Immature natural killer cell (primary cell): Measurements from ENCODE around the gene WNT10A. TPM values are rescaled to one million over a fixed set of nuclear protein-coding genes. Genes with fewer than 3 reads are reported as not detected.
"Not testable (repeated sequence)": the region's sequence is repeated elsewhere in the genome, so short reads cannot be mapped to it uniquely, and the experiment has no call there.

Source experiments
- DNase-seq, 3 donors: peaks; one replicate each; pipeline ENCODE4 v3.0.0; 2022; ENCODE audit warnings: mixed read lengths in 1 of 3
- H3K27ac Mint-ChIP-seq, 6 donors: one replicate each; pipeline ENCODE4 v1.8.0; 2020; ENCODE audit warnings: mixed read lengths in 6 of 6, mild to moderate bottlenecking in 5 of 6, inconsistent platforms in 4 of 6, moderate library complexity in 3 of 6
- H3K27me3 Mint-ChIP-seq, 3 donors: one replicate each; pipeline ENCODE4 v1.8.0; 2020 to 2021; ENCODE audit warnings: low read depth in 3 of 3, mild to moderate bottlenecking in 3 of 3, mixed read lengths in 3 of 3, moderate library complexity in 3 of 3, inconsistent platforms in 1 of 3
- H3K36me3 Mint-ChIP-seq, 3 donors: one replicate each; pipeline ENCODE4 v1.8.0; 2020; ENCODE audit warnings: mixed read lengths in 3 of 3, inconsistent platforms in 2 of 3, mild to moderate bottlenecking in 2 of 3
- H3K4me1 Mint-ChIP-seq, 2 donors: one replicate each; pipeline ENCODE4 v1.8.0; 2020; ENCODE audit warnings: inconsistent platforms in 2 of 2, mild to moderate bottlenecking in 2 of 2, mixed read lengths in 2 of 2, moderate library complexity in 1 of 2
- H3K4me3 Mint-ChIP-seq, 5 donors: one replicate each; pipeline ENCODE4 v1.8.0; 2020; ENCODE audit warnings: mild to moderate bottlenecking in 5 of 5, mixed read lengths in 5 of 5, inconsistent platforms in 3 of 5, moderate library complexity in 3 of 5
- H3K9me3 Mint-ChIP-seq, 6 donors: one replicate each; pipeline ENCODE4 v1.8.0; 2020; ENCODE audit warnings: mild to moderate bottlenecking in 6 of 6, mixed read lengths in 6 of 6, inconsistent platforms in 4 of 6, moderate library complexity in 3 of 6
- polyA plus RNA-seq, 3 donors: library from polyadenylated mRNA; unstranded; fragments of 300-500 nt; fragmentation: Illumina TruSeq; gene quantifications; one replicate each; pipeline ENCODE4 v1.2.3, GENCODE V29; 2021

WNT10A gene
- polyA plus RNA-seq: under 1 TPM in 1 of 3 donors, not detected in 2; 0.19 TPM

DNA sequence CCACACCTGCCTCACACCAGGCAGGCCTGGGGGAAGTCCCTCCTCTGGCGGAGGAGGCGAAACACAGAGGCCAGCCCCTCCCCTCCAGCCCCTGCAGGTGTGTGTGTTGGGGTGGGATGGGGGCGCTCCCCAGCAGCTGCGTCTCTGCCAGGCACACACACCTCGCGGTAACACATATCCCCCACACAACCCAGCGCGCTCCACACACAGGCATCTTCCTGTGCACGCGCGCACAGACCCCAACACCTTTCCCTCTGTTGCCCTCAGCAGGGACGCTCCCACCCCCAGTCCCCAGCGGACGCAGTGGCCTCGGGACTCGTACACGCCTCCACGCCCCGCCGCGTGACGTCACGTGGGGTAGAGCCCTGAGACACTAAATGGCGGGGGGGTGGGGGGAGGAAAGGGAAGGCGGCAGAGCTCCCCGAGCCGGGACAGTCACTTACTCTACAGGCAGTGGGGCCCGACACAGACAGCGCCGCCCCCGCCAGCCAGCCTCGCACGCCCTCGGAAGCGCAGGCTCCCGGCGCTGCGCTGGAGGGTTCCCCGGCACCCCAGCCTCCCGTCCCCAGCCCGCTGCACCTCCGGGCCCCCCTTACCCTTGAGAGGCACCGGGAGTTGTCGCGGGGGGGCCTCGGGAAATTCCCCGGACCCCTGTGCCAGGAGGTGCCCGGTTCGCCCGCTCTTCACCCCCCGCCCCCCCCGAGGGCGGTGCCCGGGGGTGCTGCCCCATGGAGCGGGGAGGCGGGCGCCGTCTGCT is at the start of gene WNT10A:
TSS of gene WNT10A (plus strand) at position 751 of the 757 bp plus-strand sequence. CDS start 144 bp downstream, outside the sequence.
- Mint-ChIP-seq H3K27ac (peak within 1 kb of the TSS in 4 of 6 donors; percentile 61 to 74 (median 72)), H3K27me3 (peaks cover 27 to 29% (median 29%) of the 10 kb centered on the region in 3 donors), H3K36me3 (peaks cover 0 to 5% (median 4%) of the 10 kb centered on the region in 3 donors), H3K4me1 (peaks cover 11% of the 10 kb centered on the region in 2 donors), H3K4me3 (peak within 1 kb of the TSS; percentile 60 to 70 (median 62)), H3K9me3 (no peaks in the 10 kb centered on the region)
- peak; percentile 71 to 79 (median 72) for DNase-seq

DNA sequence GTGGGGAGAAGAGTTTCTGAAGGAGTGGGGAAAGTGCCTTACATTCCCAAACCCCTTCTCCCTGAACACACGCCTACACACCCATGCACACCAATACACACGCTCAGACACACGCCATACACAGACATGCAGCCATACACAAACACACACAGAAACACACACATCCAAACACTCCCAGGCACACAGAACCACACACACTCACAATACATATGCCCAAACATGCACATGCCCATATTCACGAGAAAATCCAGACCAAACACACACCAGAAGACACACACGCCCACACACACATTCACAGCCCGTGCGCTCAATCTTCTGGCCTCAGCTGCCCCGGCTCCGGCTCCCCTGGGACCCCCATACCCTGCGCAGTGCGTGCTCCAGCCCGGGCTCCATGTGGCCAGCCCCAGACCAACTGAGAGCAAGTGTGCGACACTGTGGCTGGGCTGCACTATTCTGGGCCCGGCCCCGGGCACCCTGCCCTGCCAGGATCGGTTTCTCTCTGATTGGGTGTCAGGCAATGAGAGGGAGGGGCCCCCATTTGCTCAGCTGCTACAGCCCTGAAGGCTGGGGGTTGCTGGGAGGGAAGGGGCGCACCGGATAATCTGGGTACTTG is 49.2 kb upstream of the WNT10A start, which contains the start of gene PRKAG3:
TSS of gene PRKAG3 (minus strand) at position 426 of the 613 bp plus-strand sequence.
- Mint-ChIP-seq H3K27me3 (peaks cover 3 to 11% (median 8%) of the 10 kb centered on the region in 3 donors), H3K9me3 (no peaks in the 10 kb centered on the region), H3K36me3 (no peaks in the 10 kb centered on the region), H3K4me1 (no peaks in the 10 kb centered on the region), H3K27ac (peak within 1 kb of the TSS in 1 of 6 donors; percentile 31), H3K4me3 (no peak within 1 kb of the TSS)
- no peak for DNase-seq

GRCh38 chr2:218832081-218832480 is 48.6 kb upstream of the WNT10A start:
- Mint-ChIP-seq H3K27me3 (peaks cover 3 to 13% (median 8%) of the 10 kb centered on the region in 3 donors), H3K36me3 (no peaks in the 10 kb centered on the region), H3K4me1 (no peaks in the 10 kb centered on the region), H3K27ac (no peak overlapping the region), H3K9me3 (no peaks in the 10 kb centered on the region), H3K4me3 (no peak overlapping the region)
- DNase-seq: no peak

DNA sequence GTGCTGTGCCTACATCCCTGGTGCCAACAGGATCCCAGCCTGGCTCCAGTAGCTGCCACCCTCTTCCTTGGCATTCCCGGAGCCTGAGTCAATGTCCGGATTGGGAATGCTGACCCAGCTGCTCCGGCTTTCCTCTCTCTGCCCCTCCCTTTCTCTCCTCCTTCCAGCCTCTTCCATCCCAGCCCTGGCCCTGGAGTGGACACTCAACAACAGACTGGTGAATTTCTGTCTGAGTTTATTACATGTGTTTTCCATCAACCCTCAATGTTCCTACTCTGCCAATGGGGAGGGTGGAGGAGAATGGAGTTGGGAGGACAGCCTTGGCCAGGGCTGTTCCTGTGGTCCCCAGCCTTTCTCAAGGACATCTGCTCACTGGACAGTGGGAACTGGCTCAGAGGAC is 48.1 kb upstream of the WNT10A start:
- Mint-ChIP-seq H3K4me1 (no peaks in the 10 kb centered on the region), H3K27me3 (peaks cover 3 to 12% (median 8%) of the 10 kb centered on the region in 3 donors), H3K27ac (no peak overlapping the region), H3K4me3 (no peak overlapping the region), H3K9me3 (no peaks in the 10 kb centered on the region), H3K36me3 (no peaks in the 10 kb centered on the region)
- no peak for DNase-seq

- Mint-ChIP-seq H3K4me3 (no peak overlapping the region), H3K27me3 (peaks cover 3 to 13% (median 13%) of the 10 kb centered on the region in 3 donors), H3K27ac (no peak overlapping the region), H3K4me1 (no peaks in the 10 kb centered on the region), H3K36me3 (no peaks in the 10 kb centered on the region), H3K9me3 (peaks cover 0 to 2% (median 0%) of the 10 kb centered on the region in 6 donors)
- no peak for DNase-seq
Measured at GRCh38 chr2:218833023-218833609, 47.5 kb upstream of the WNT10A start.

DNA sequence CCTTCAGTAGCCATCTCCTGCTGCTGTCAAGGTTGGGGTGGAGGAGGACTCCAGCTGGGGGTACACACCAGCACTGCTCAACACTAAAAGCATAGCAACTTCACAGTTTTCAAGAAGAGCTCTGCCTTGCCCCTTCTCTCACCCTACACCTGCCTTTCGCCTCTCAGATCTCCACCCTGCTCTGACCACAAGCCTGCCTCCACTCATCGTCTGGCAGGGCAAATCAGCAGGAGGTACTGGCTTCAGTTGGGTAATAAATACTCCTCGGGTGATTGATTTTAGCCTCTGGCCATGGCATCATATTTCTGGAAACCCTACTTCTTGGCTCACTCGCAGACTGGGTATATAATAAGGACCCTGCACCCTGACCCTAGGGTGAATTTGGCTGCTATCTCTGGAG is 46.0 kb upstream of the WNT10A start:
- H3K27me3 Mint-ChIP-seq: peaks cover 3 to 13% (median 13%) of the 10 kb centered on the region in 3 donors
- no peak overlapping the region for H3K4me3 Mint-ChIP-seq
- no peaks in the 10 kb centered on the region for H3K4me1 Mint-ChIP-seq
- H3K36me3 Mint-ChIP-seq: no peaks in the 10 kb centered on the region
- H3K27ac Mint-ChIP-seq: no peak overlapping the region
- H3K9me3 Mint-ChIP-seq: peaks cover 0 to 2% (median 0%) of the 10 kb centered on the region in 6 donors
- DNase-seq: no peak

DNA sequence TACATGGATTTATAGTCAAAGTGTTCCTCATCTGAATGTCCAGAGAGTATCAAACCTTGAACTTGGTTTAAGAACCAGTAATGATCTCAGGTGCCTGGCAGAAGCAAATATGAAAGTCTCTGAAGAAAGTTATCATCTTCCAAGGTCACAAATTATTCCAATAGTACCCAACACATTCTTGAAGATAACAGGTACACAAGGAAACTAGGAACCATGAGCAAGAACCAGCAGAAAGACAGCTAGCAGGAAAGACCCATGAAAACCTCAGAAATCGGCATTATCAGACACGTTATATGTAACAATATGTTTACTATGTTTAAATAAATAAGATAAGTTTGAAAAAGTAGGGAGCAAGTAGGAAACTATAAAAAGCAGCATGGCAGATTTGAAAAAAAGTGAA is 43.2 kb upstream of the WNT10A start:
- Mint-ChIP-seq H3K9me3 (peaks cover 0 to 2% (median 0%) of the 10 kb centered on the region in 6 donors), H3K4me3 (no peak overlapping the region), H3K27ac (no peak overlapping the region), H3K27me3 (peaks cover under 1 to 16% (median 11%) of the 10 kb centered on the region in 3 donors), H3K4me1 (no peaks in the 10 kb centered on the region), H3K36me3 (no peaks in the 10 kb centered on the region)
- DNase-seq: no peak

- Mint-ChIP-seq H3K27me3 (peaks cover 9 to 16% (median 10%) of the 10 kb centered on the region in 3 donors), H3K4me1 (no peaks in the 10 kb centered on the region), H3K27ac (no peak overlapping the region), H3K4me3 (no peak overlapping the region), H3K36me3 (no peaks in the 10 kb centered on the region), H3K9me3 (peaks cover 0 to 2% (median 0%) of the 10 kb centered on the region in 6 donors)
- DNase-seq: no peak
Measured at GRCh38 chr2:218839430-218839829, 41.2 kb upstream of the WNT10A start.

- H3K4me1 Mint-ChIP-seq: no peaks in the 10 kb centered on the region
- peaks cover 0 to 2% (median 0%) of the 10 kb centered on the region in 6 donors for H3K9me3 Mint-ChIP-seq
- DNase-seq: no peak
- H3K27me3 Mint-ChIP-seq: peaks cover 9 to 16% (median 10%) of the 10 kb centered on the region in 3 donors
- no peaks in the 10 kb centered on the region for H3K36me3 Mint-ChIP-seq
- H3K27ac Mint-ChIP-seq: no peak overlapping the region
- H3K4me3 Mint-ChIP-seq: no peak overlapping the region
Measured at GRCh38 chr2:218839888-218840287, 40.8 kb upstream of the WNT10A start.

DNA sequence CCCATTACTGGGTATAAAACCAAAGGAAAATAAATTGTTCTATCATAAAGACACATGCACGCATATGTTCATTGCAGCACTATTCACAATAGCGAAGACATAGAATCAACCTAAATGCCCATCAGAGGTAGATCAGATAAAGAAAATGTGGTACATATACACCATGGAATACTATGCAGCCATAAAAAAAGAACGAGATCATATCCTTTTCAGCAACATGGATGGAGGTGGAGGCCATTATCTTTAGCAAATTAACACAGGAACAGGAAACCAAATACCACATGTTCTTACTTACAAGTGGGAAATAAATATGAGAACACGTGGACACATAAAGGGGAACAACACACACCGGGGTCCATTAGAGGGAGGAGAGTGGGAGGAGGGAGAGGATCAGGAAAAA is 36.3 kb upstream of the WNT10A start:
- H3K4me1 Mint-ChIP-seq, H3K9me3 Mint-ChIP-seq, H3K4me3 Mint-ChIP-seq, H3K36me3 Mint-ChIP-seq, H3K27ac Mint-ChIP-seq, DNase-seq: not testable (repeated sequence)
- H3K27me3 Mint-ChIP-seq: peaks cover 6 to 16% (median 10%) of the 10 kb centered on the region in 3 donors

- H3K36me3 Mint-ChIP-seq, H3K4me3 Mint-ChIP-seq, DNase-seq, H3K4me1 Mint-ChIP-seq, H3K27ac Mint-ChIP-seq, H3K9me3 Mint-ChIP-seq: not testable (repeated sequence)
- peaks cover 7 to 13% (median 10%) of the 10 kb centered on the region in 3 donors for H3K27me3 Mint-ChIP-seq
Measured at GRCh38 chr2:218846963-218847362, 33.7 kb upstream of the WNT10A start.

- Mint-ChIP-seq H3K27me3 (peaks cover 7 to 19% (median 9%) of the 10 kb centered on the region in 3 donors), H3K27ac (no peak overlapping the region), H3K4me3 (no peak overlapping the region)
Measured at GRCh38 chr2:218849721-218850120, 30.9 kb upstream of the WNT10A start.

DNA sequence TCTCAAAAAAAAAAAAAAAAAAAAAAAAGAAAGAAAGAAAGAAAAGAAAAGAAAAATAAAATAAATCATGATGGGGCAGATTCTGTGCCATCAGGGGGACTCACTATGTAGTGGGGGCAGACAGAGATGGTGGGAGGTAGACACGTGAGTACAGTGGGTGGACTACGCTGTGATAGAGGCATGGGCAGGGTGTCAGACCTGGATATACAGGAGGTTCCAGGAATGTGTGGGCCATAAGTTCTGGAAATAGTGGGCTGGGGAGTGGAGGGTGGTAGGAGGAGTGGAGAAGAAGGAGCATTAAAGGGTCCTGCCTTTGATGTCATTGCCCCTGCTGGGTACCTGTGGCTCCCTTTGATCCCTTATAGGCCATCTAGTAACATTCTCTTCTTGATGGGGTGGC is 29.9 kb upstream of the WNT10A start:
- H3K9me3 Mint-ChIP-seq: no peaks in the 10 kb centered on the region
- no peaks in the 10 kb centered on the region for H3K36me3 Mint-ChIP-seq
- H3K4me1 Mint-ChIP-seq: no peaks in the 10 kb centered on the region
- DNase-seq: no peak
- no peak overlapping the region for H3K4me3 Mint-ChIP-seq
- H3K27ac Mint-ChIP-seq: no peak overlapping the region
- H3K27me3 Mint-ChIP-seq: peaks cover 8 to 24% (median 11%) of the 10 kb centered on the region in 3 donors

More at GRCh38 chr2:218849721-218850120, 30.9 kb upstream of the WNT10A start:
- no peak for DNase-seq
- no peaks in the 10 kb centered on the region for H3K36me3 Mint-ChIP-seq
- no peaks in the 10 kb centered on the region for H3K4me1 Mint-ChIP-seq
- H3K9me3 Mint-ChIP-seq: no peaks in the 10 kb centered on the region

DNA sequence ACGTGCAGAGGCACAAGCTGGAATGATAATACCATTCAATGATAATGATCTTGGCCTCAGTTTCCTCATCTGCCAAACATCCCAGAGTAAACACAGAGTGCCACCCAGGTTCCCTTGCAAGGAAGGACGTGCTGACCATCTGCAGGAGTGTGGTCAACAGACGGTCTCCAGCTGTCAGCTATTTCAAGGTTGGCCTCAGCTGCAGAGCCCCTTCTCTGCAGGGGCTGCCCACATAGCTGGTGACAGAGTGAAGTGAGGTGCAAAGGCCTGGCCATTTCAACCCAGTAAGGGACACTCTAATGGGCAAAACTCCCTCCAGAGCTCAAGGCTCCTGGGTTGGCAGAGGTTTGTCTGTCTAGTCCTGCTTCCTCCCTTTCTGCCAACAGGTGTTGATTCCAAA is 29.4 kb upstream of the WNT10A start:
- no peaks in the 10 kb centered on the region for H3K4me1 Mint-ChIP-seq
- H3K27ac Mint-ChIP-seq: no peak overlapping the region
- H3K36me3 Mint-ChIP-seq: no peaks in the 10 kb centered on the region
- peaks cover 12 to 28% (median 14%) of the 10 kb centered on the region in 3 donors for H3K27me3 Mint-ChIP-seq
- DNase-seq: no peak
- no peak overlapping the region for H3K4me3 Mint-ChIP-seq
- no peaks in the 10 kb centered on the region for H3K9me3 Mint-ChIP-seq
